Urinary bladder (tissue), 4 donors: Measurements from ENCODE around the gene TRIM7. TPM values are rescaled to one million over a fixed set of nuclear protein-coding genes. Genes with fewer than 3 reads are reported as not detected.
"Not testable (repeated sequence)": the region's sequence is repeated elsewhere in the genome, so short reads cannot be mapped to it uniquely, and the experiment has no call there.

ENCODE experiments used
- DNase-seq: peaks from one replicate; pipeline ENCODE4 v3.0.0-alpha.2; 2015; ENCODE audit errors: extremely low spot score
- H3K27ac ChIP-seq: one replicate; pipeline ENCODE4 v1.5.1; 2013; ENCODE audit warnings: low read depth, mild to moderate bottlenecking, moderate library complexity
- H3K36me3 ChIP-seq: one replicate; pipeline ENCODE4 v1.6.1; 2013; ENCODE audit warnings: mild to moderate bottlenecking, moderate library complexity; ENCODE audit not compliant: insufficient read depth
- H3K4me1 ChIP-seq: one replicate; pipeline ENCODE4 v1.6.1; 2013; ENCODE audit warnings: mild to moderate bottlenecking, moderate library complexity; ENCODE audit not compliant: insufficient read depth
- H3K4me3 ChIP-seq: one replicate; pipeline ENCODE4 v1.5.1; 2013; ENCODE audit warnings: low read depth, low read length
- WGBS: extraction: QIAGEN DNeasy Blood & Tissue Kit; methylation state at CpG from one replicate; pipeline ENCODE4 v1.1.7; 2013; 5-methylcytosine and 5-hydroxymethylcytosine counted together
- polyA plus RNA-seq: library from polyadenylated mRNA; stranded (reverse); fragments of 200-250 nt; gene quantifications from one replicate; pipeline ENCODE4 v1.2.3, GENCODE V29; 2013
- total RNA-seq: library from RNA; depleted of rRNA; stranded (reverse); fragments of >200 nt; gene quantifications from one replicate; pipeline ENCODE4 v1.2.3, GENCODE V29; 2014
- donor health status: healthy with polysubstance abuse.
- donor health status: healthy.

The TRIM7 gene
- total and polyA plus RNA-seq, 2 donors: 1.2 to 3.7 TPM

- DNase-seq: peak; percentile 96
- no peaks in the 10 kb centered on the region for H3K4me1 ChIP-seq
- peak within 1 kb of the TSS; percentile 96 for H3K27ac ChIP-seq
- no peaks in the 10 kb centered on the region for H3K36me3 ChIP-seq
- under 1% methylated on average over 59 of the region's 59 CpGs for WGBS
- H3K4me3 ChIP-seq: peak within 1 kb of the TSS; percentile 60
Measured at GRCh38 chr5:181223058-181223728, 18.2 kb upstream of the TRIM7 start, which contains the start of gene TRIM41. TRIM41 (plus strand) TSS chr5:181223281; CDS start chr5:181224000, 719 bp downstream.

- Histone ChIP-seq H3K4me1 (no peaks in the 10 kb centered on the region), H3K27ac (peak overlapping the region; percentile 96), H3K4me3 (peak overlapping the region; percentile 60), H3K36me3 (no peaks in the 10 kb centered on the region)
- WGBS: under 1% methylated on average over 18 of the region's 18 CpGs
- DNase-seq: no peak
Measured at GRCh38 chr5:181222630-181223057, 17.6 kb upstream of the TRIM7 start.

GRCh38 chr5:181221792-181222629, 17.0 kb upstream of the TRIM7 start:
- 4% methylated on average over 50 of the region's 50 CpGs for WGBS
- Histone ChIP-seq H3K4me1 (no peaks in the 10 kb centered on the region), H3K27ac (peak overlapping the region; percentile 96), H3K4me3 (peak overlapping the region; percentile 60), H3K36me3 (no peaks in the 10 kb centered on the region)
- DNase-seq: peak; percentile 88

GRCh38 chr5:181221105-181221791, 16.3 kb upstream of the TRIM7 start:
- WGBS: 49% methylated on average over 27 of the region's 27 CpGs
- no peaks in the 10 kb centered on the region for H3K4me1 ChIP-seq
- H3K4me3 ChIP-seq: no peak overlapping the region
- no peak overlapping the region for H3K27ac ChIP-seq
- H3K36me3 ChIP-seq: no peaks in the 10 kb centered on the region
- no peak for DNase-seq

- WGBS: 87% methylated on average over 10 of the region's 10 CpGs
- DNase-seq: no peak
- Histone ChIP-seq H3K36me3 (no peaks in the 10 kb centered on the region), H3K4me3 (no peak overlapping the region), H3K27ac (no peak overlapping the region), H3K4me1 (no peaks in the 10 kb centered on the region)
Measured at GRCh38 chr5:181220178-181220515, 15.2 kb upstream of the TRIM7 start.

GRCh38 chr5:181219262-181220177, 14.5 kb upstream of the TRIM7 start:
- H3K27ac ChIP-seq: no peak overlapping the region
- DNase-seq: no peak
- WGBS: 62% methylated on average over 49 of the region's 49 CpGs
- no peak overlapping the region for H3K4me3 ChIP-seq
- H3K36me3 ChIP-seq: no peaks in the 10 kb centered on the region
- H3K4me1 ChIP-seq: no peaks in the 10 kb centered on the region

- H3K4me1 ChIP-seq: no peaks in the 10 kb centered on the region
- no peak overlapping the region for H3K27ac ChIP-seq
- 33% methylated on average over 10 of the region's 10 CpGs for WGBS
- H3K36me3 ChIP-seq: no peaks in the 10 kb centered on the region
- H3K4me3 ChIP-seq: no peak overlapping the region
- DNase-seq: no peak
Measured at GRCh38 chr5:181218795-181219124, 13.8 kb upstream of the TRIM7 start.

GRCh38 chr5:181217803-181218062, 12.7 kb upstream of the TRIM7 start:
- Histone ChIP-seq H3K36me3 (no peaks in the 10 kb centered on the region), H3K4me1 (no peaks in the 10 kb centered on the region), H3K4me3 (peak overlapping the region; percentile 38), H3K27ac (no peak overlapping the region)
- 2% methylated on average over 13 of the region's 13 CpGs for WGBS
- no peak for DNase-seq

GRCh38 chr5:181217111-181217802, 12.3 kb upstream of the TRIM7 start:
- DNase-seq: no peak
- Histone ChIP-seq H3K36me3 (no peaks in the 10 kb centered on the region), H3K4me3 (peak overlapping the region; percentile 38), H3K4me1 (no peaks in the 10 kb centered on the region), H3K27ac (no peak overlapping the region)
- WGBS: under 1% methylated on average over 46 of the region's 46 CpGs

GRCh38 chr5:181215997-181216989, 11.3 kb upstream of the TRIM7 start:
- no peak for DNase-seq
- no peaks in the 10 kb centered on the region for H3K4me1 ChIP-seq
- no peaks in the 10 kb centered on the region for H3K36me3 ChIP-seq
- H3K27ac ChIP-seq: no peak overlapping the region
- H3K4me3 ChIP-seq: peak overlapping the region; percentile 38
- 18% methylated on average over 44 of the region's 44 CpGs for WGBS

- DNase-seq: not testable (repeated sequence)
- 76% methylated on average over 10 of the region's 10 CpGs for WGBS
Measured at GRCh38 chr5:181214249-181214648, 9.3 kb upstream of the TRIM7 start.

GRCh38 chr5:181212934-181213333, 7.9 kb upstream of the TRIM7 start:
- WGBS: 64% methylated on average over 2 of the region's 2 CpGs
- Histone ChIP-seq H3K36me3 (no peaks in the 10 kb centered on the region), H3K4me3 (no peak overlapping the region), H3K27ac (no peak overlapping the region), H3K4me1 (no peaks in the 10 kb centered on the region)
- DNase-seq: no peak

More at GRCh38 chr5:181214249-181214648, 9.3 kb upstream of the TRIM7 start:
- not testable (repeated sequence) for H3K4me3 ChIP-seq, H3K27ac ChIP-seq, H3K36me3 ChIP-seq, H3K4me1 ChIP-seq
